ENCODE measurements around the gene RPS19. TPM values are rescaled to one million over a fixed set of nuclear protein-coding genes. Genes with fewer than 3 reads are reported as not detected.

The RPS19 gene
- total and polyA plus RNA-seq, 10 of the 15 experiments (the other 5 are each of a cell fraction or from before 2014, with no cell fraction given): 2,615 to 5,578 (median 4,127) TPM

DNA sequence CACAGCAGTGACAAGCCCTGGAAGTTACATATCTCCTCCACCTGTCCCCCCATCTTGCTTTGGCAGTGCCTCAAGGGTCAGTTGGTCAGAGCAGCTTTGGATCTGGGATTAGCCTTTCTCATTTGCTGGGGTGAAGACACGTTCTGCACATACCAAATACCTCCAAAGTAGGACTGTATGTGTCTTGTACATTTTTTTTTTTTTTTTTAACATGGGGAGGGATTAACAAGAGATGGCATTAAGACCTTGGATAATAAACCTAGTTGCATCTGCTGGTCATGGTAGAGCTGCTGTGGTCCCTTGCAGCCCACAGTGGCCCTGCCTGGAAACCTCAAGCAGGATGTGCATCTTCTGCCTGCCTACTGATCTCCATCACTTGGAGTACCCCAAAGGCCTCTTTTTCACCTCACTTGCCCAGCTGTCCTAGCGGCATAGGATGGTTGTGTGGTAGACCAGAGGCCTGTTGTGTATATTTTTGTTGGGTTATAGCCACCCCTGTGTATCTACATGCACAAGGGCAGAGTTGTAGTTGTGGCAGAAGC, 2.5 kb downstream of the RPS19 start:
- intact Hi-C loops (cut with micrococcal nuclease; ENCODE audit: unreplicated experiment): no loop called here
- Histone ChIP-seq H3K36me3 (ENCODE audit: control insufficient read depth in 2 of 2, insufficient read depth in 2 of 2, low read length in 1 of 2) (peaks cover 26 to 30% of the 10 kb centered on the region in 2 experiments), H3K4me1 (ENCODE audit: control insufficient read depth, insufficient read depth, low read length) (peaks cover 34% of the 10 kb centered on the region), H3K79me2 (ENCODE audit: control insufficient read depth, insufficient read depth, low read length) (peaks cover 70% of the 10 kb centered on the region), H3K9me3 (replicated peaks; ENCODE audit: control insufficient read depth, insufficient read depth, low read length) (no peaks in the 10 kb centered on the region), H3K4me2 (ENCODE audit: control insufficient read depth, insufficient read depth) (peak overlapping the region; percentile 84), H3K9ac (ENCODE audit: control insufficient read depth, insufficient read depth, low read length) (peak overlapping the region; percentile 100), H2AFZ (ENCODE audit: control insufficient read depth, low read depth, low read length) (no peak overlapping the region), H3K27me3 (replicated peaks in 1 of 2; ENCODE audit: control insufficient read depth in 2 of 2, insufficient read depth in 2 of 2, low read length in 1 of 2) (no peaks in the 10 kb centered on the region), H4K20me1 (ENCODE audit: control insufficient read depth, insufficient read depth) (peaks cover 22% of the 10 kb centered on the region), H3K27ac (ENCODE audit: control insufficient read depth, insufficient read depth) (no peak overlapping the region; the same call in 1 of the 2 replicates), H3K4me3 (peak overlapping the region; percentile 94)
- in situ Hi-C loops (cut with MboI): no loop called here
- BruUV-seq (replicated peaks): no TSS peak
- no peak for FAIRE-seq
- CTCF ChIA-PET: interaction anchor here (0.7 to 4.4 kb wide), 10 partner anchors 10 to 99 kb away, joined by 3 to 30 read pairs (median 4); partner anchors contain the start of gene RABAC1
- POLR2A ChIA-PET: interaction anchor here (0.8 to 2.4 kb wide), 4 partner anchors 9 to 24 kb away, joined by 3 to 14 read pairs (median 7); partner anchors contain the start of gene CD79A
- WGBS (ENCODE audit: insufficient coverage, insufficient replicate concordance, low lambda C conversion rate, missing lambda C conversion rate): 27% methylated on average over 2 of the region's 2 CpGs
- RAD21 ChIA-PET (ENCODE audit: unreplicated experiment): interaction anchor here (1.0 to 1.4 kb wide), 3 partner anchors 11 to 83 kb away, joined by 3 to 7 read pairs (median 5); partner anchors contain the start of gene CD79A
- TF ChIP-seq, protein P1, sequence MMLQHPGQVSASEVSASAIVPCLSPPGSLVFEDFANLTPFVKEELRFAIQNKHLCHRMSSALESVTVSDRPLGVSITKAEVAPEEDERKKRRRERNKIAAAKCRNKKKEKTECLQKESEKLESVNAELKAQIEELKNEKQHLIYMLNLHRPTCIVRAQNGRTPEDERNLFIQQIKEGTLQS (IDR thresholded peaks at IDR 0.05; ENCODE audit: borderline replicate concordance, extremely low read depth, low read depth, low read length): no peak
- TF ChIP-seq NRF1 (conservative IDR thresholded peaks at IDR 0.05; ENCODE audit: low read depth, low read length) (no peak), POLR2AphosphoS5 (IDR thresholded peaks at IDR 0.05; ENCODE audit: low read length) (peak; percentile 16; the same call in 1 of the 2 replicates), PML (IDR thresholded peaks at IDR 0.05; ENCODE audit: low read length) (0 out of 2 replicates have a peak, but pooled peaks have one; percentile 1), SIX5 (IDR thresholded peaks at IDR 0.05; ENCODE audit: low read depth, low read length, severe bottlenecking) (no peak)
- no peak for ATAC-seq
- DNase-seq (ENCODE audit: low read depth, low spot score): no peak
- SMC1A ChIA-PET (ENCODE audit: uncharacterized antibody, unreplicated experiment): interaction anchor here (0.6 to 1.6 kb wide), 3 partner anchors 10 to 90 kb away, joined by 3 to 8 read pairs (median 3); no protein-coding TSS in a partner anchor

All from GM12878 (cell line).